Measurements from ENCODE around the gene MCRS1.

Gene MCRS1

GRCh38 chr12:49582850-49583249, 14.9 kb upstream of the MCRS1 start:
- in situ Hi-C loops (cut with MboI; ENCODE audit: low sequenced_read_pairs), result no loop called here

- in situ Hi-C loops (cut with MboI; ENCODE audit: low sequenced_read_pairs), result no loop called here
These were observed 14.3 kb upstream of the MCRS1 start for GRCh38 chr12:49582201-49582600.

- in situ Hi-C loops (cut with MboI; ENCODE audit: low sequenced_read_pairs), result no loop called here
These were observed 12.9 kb upstream of the MCRS1 start for GRCh38 chr12:49580572-49581535.

- in situ Hi-C loops (cut with MboI; ENCODE audit: low sequenced_read_pairs), result no loop called here
These were observed 10.7 kb upstream of the MCRS1 start for GRCh38 chr12:49578471-49579112.

GRCh38 chr12:49577589-49578315, 9.8 kb upstream of the MCRS1 start:
- in situ Hi-C loops (cut with MboI; ENCODE audit: low sequenced_read_pairs), result no loop called here

GRCh38 chr12:49568442-49569162, 660 bp upstream of the MCRS1 start:
- in situ Hi-C loops (cut with MboI; ENCODE audit: low sequenced_read_pairs), result no loop called here

- in situ Hi-C loops (cut with MboI; ENCODE audit: low sequenced_read_pairs), result no loop called here
These were observed 686 bp downstream of the MCRS1 start for GRCh38 chr12:49567302-49567610.

GRCh38 chr12:49566361-49566760, 1.6 kb downstream of the MCRS1 start:
- in situ Hi-C loops (cut with MboI; ENCODE audit: low sequenced_read_pairs), result no loop called here

- in situ Hi-C loops (cut with MboI; ENCODE audit: low sequenced_read_pairs), result no loop called here
These were observed 2.3 kb downstream of the MCRS1 start for GRCh38 chr12:49565406-49566265.

GRCh38 chr12:49564686-49565405, 3.1 kb downstream of the MCRS1 start:
- in situ Hi-C loops (cut with MboI; ENCODE audit: low sequenced_read_pairs), result no loop called here

- in situ Hi-C loops (cut with MboI; ENCODE audit: low sequenced_read_pairs), result no loop called here
These were observed 3.8 kb downstream of the MCRS1 start for GRCh38 chr12:49563951-49564685.

- in situ Hi-C loops (cut with MboI; ENCODE audit: low sequenced_read_pairs), result no loop called here
These were observed 5.1 kb downstream of the MCRS1 start for GRCh38 chr12:49562831-49563230.

GRCh38 chr12:49562233-49562632, 5.7 kb downstream of the MCRS1 start:
- in situ Hi-C loops (cut with MboI; ENCODE audit: low sequenced_read_pairs), result no loop called here

- in situ Hi-C loops (cut with MboI; ENCODE audit: low sequenced_read_pairs), result no loop called here
These were observed 7.2 kb downstream of the MCRS1 start for GRCh38 chr12:49560695-49561094.

GRCh38 chr12:49559011-49559675, 8.8 kb downstream of the MCRS1 start:
- in situ Hi-C loops (cut with MboI; ENCODE audit: low sequenced_read_pairs), result no loop called here

- in situ Hi-C loops (cut with MboI; ENCODE audit: low sequenced_read_pairs), result no loop called here
These were observed 9.4 kb downstream of the MCRS1 start for GRCh38 chr12:49558526-49558925.

- in situ Hi-C loops (cut with MboI; ENCODE audit: low sequenced_read_pairs), result no loop called here
These were observed 10.1 kb downstream of the MCRS1 start for GRCh38 chr12:49557917-49558215.

- in situ Hi-C loops (cut with MboI; ENCODE audit: low sequenced_read_pairs), result no loop called here
These were observed 10.6 kb downstream of the MCRS1 start for GRCh38 chr12:49557187-49557916.

Measured in HL-60/S4 treated with retinoic acid at 250 ng/mL for 4 days and 3 days (cell line).